ENCODE results near the gene MEF2A. TPM values are rescaled to one million over a fixed set of nuclear protein-coding genes. Genes with fewer than 3 reads are reported as not detected.

MEF2A gene
- total RNA-seq, 1 donor from 2014 or later, result 88.3 TPM

- peaks cover 70% of the 10 kb centered on the region for H3K4me1 Mint-ChIP-seq
- CTCF ChIA-PET, result no interaction called here
- intact Hi-C loops (cut with micrococcal nuclease), result no loop called here
Observed at GRCh38 chr15:99586121-99586520, 20.3 kb downstream of the MEF2A start.

GRCh38 chr15:99589801-99590200, 24.0 kb downstream of the MEF2A start:
- Mint-ChIP-seq H3K27ac (peak overlapping the region; percentile 32), H3K27me3 (no peaks in the 10 kb centered on the region), H3K36me3 (ENCODE audit: low read depth) (peaks cover 37% of the 10 kb centered on the region), H3K4me3 (no peak overlapping the region), H3K9me3 (peaks cover 9% of the 10 kb centered on the region), H3K4me1 (peaks cover 64% of the 10 kb centered on the region)
- intact Hi-C loops (cut with micrococcal nuclease), result loop anchor here (2.0 to 5.0 kb wide), 3 partner anchors 15 to 38 kb away; no protein-coding TSS in a partner anchor
- CTCF ChIA-PET, result no interaction called here
- DNase-seq (no peak), ATAC-seq (ENCODE audit: low read depth) (no peak)
- no peak for TF ChIP-seq CTCF (IDR thresholded peaks at IDR 0.05)
- POLR2A ChIA-PET, result no interaction called here

More at GRCh38 chr15:99586121-99586520, 20.3 kb downstream of the MEF2A start:
- peaks cover 15% of the 10 kb centered on the region for H3K9me3 Mint-ChIP-seq
- no peak for ATAC-seq (ENCODE audit: low read depth)
- H3K27me3 Mint-ChIP-seq, result no peaks in the 10 kb centered on the region
- no peak overlapping the region for H3K27ac Mint-ChIP-seq
- POLR2A ChIA-PET, result no interaction called here
- no peak for TF ChIP-seq CTCF (IDR thresholded peaks at IDR 0.05)
- peaks cover 36% of the 10 kb centered on the region for H3K36me3 Mint-ChIP-seq (ENCODE audit: low read depth)
- H3K4me3 Mint-ChIP-seq, result no peak overlapping the region
- no peak for DNase-seq

GRCh38 chr15:99590913-99591646, 25.3 kb downstream of the MEF2A start:
- Mint-ChIP-seq H3K36me3 (ENCODE audit: low read depth) (peaks cover 36% of the 10 kb centered on the region), H3K27me3 (no peaks in the 10 kb centered on the region), H3K27ac (peak overlapping the region; percentile 57), H3K4me1 (peaks cover 70% of the 10 kb centered on the region), H3K4me3 (peak overlapping the region; percentile 2), H3K9me3 (peaks cover 5% of the 10 kb centered on the region)
- intact Hi-C loops (cut with micrococcal nuclease), result loop anchor here (2.0 to 5.0 kb wide), 3 partner anchors 16 to 36 kb away; no protein-coding TSS in a partner anchor
- ChIA-PET CTCF (no interaction called here), POLR2A (no interaction called here)
- TF ChIP-seq CTCF (IDR thresholded peaks at IDR 0.05), result no peak
- ATAC-seq (ENCODE audit: low read depth), result no peak
- DNase-seq, result no peak

- TF ChIP-seq CTCF (IDR thresholded peaks at IDR 0.05), result no peak
- Mint-ChIP-seq H3K4me1 (peaks cover 71% of the 10 kb centered on the region), H3K4me3 (no peak overlapping the region), H3K27me3 (no peaks in the 10 kb centered on the region), H3K36me3 (ENCODE audit: low read depth) (peaks cover 34% of the 10 kb centered on the region), H3K9me3 (peaks cover 7% of the 10 kb centered on the region), H3K27ac (peak overlapping the region; percentile 25)
- intact Hi-C loops (cut with micrococcal nuclease), result loop anchor here (5.0 kb wide), 1 partner anchor 35 kb away; no protein-coding TSS in a partner anchor
- CTCF ChIA-PET, result no interaction called here
- POLR2A ChIA-PET, result no interaction called here
- DNase-seq, result no peak
- ATAC-seq (ENCODE audit: low read depth), result no peak
Observed at GRCh38 chr15:99592145-99592791, 26.5 kb downstream of the MEF2A start.

GRCh38 chr15:99593070-99593469, 27.3 kb downstream of the MEF2A start:
- intact Hi-C loops (cut with micrococcal nuclease), result loop anchor here (5.0 kb wide), 1 partner anchor 34 kb away; no protein-coding TSS in a partner anchor
- ChIA-PET CTCF (no interaction called here), POLR2A (no interaction called here)
- no peaks in the 10 kb centered on the region for H3K27me3 Mint-ChIP-seq
- TF ChIP-seq CTCF (IDR thresholded peaks at IDR 0.05), result no peak
- H3K4me3 Mint-ChIP-seq, result no peak overlapping the region
- DNase-seq, result no peak
- H3K9me3 Mint-ChIP-seq, result peaks cover 5% of the 10 kb centered on the region
- H3K27ac Mint-ChIP-seq, result no peak overlapping the region
- H3K4me1 Mint-ChIP-seq, result peaks cover 64% of the 10 kb centered on the region
- no peak for ATAC-seq (ENCODE audit: low read depth)
- H3K36me3 Mint-ChIP-seq (ENCODE audit: low read depth), result peaks cover 36% of the 10 kb centered on the region

All from activated B cell treated with CpG ODN at 0.5 μM for 24 hours (primary cell).